Mesenchymal stem cell (in vitro differentiated cells and primary cell): ENCODE measurements around the gene PLCG2.

Experiments used
- DNase-seq: peaks from one replicate; pipeline ENCODE4 v3.0.0-alpha.2; 2013
- H2AFZ ChIP-seq: one replicate; pipeline ENCODE4 v1.6.1; 2013; ENCODE audit warnings: low read depth, mild to moderate bottlenecking, control low read depth, inconsistent platforms, low read length, moderate library complexity
- H2AK5ac ChIP-seq: 2 replicates; pipeline ENCODE4 v1.6.1; 2013; ENCODE audit warnings: low read length, moderate library complexity, mild to moderate bottlenecking, inconsistent platforms; ENCODE audit not compliant: severe bottlenecking
- H2BK120ac ChIP-seq: one replicate; pipeline ENCODE4 v1.6.1; 2013; ENCODE audit warnings: low read depth, mild to moderate bottlenecking, inconsistent platforms, low read length, moderate library complexity
- H2BK12ac ChIP-seq, 2 experiments: one replicate each; pipeline ENCODE4 v1.6.1; 2013; ENCODE audit warnings: inconsistent platforms in 2 of 2, low read length in 2 of 2, mild to moderate bottlenecking in 2 of 2, moderate library complexity in 2 of 2, control low read depth in 1 of 2
- H2BK15ac ChIP-seq: one replicate; pipeline ENCODE4 v1.6.1; 2013; ENCODE audit warnings: mild to moderate bottlenecking, low read depth, inconsistent platforms; ENCODE audit not compliant: poor library complexity, severe bottlenecking
- H2BK5ac ChIP-seq: 2 replicates; pipeline ENCODE4 v1.6.1; 2013; ENCODE audit warnings: low read depth, mild to moderate bottlenecking, low read length, control low read depth, inconsistent platforms; ENCODE audit not compliant: poor library complexity, severe bottlenecking
- H3K14ac ChIP-seq, 2 experiments: one replicate each; pipeline ENCODE4 v1.6.1; 2013; ENCODE audit warnings: inconsistent platforms in 2 of 2, low read length in 2 of 2, control low read depth in 1 of 2, mild to moderate bottlenecking in 1 of 2, moderate library complexity in 1 of 2
- H3K18ac ChIP-seq, 2 experiments: one replicate each; pipeline ENCODE4 v1.6.1; 2013; ENCODE audit warnings: inconsistent platforms in 2 of 2, low read length in 2 of 2, control low read depth in 1 of 2, low read depth in 1 of 2, mild to moderate bottlenecking in 1 of 2
- H3K23ac ChIP-seq, 2 experiments: one replicate each; pipeline ENCODE4 v1.6.1; 2013; ENCODE audit warnings: inconsistent platforms in 2 of 2, low read length in 2 of 2, mild to moderate bottlenecking in 2 of 2, moderate library complexity in 2 of 2, control low read depth in 1 of 2
- H3K27ac ChIP-seq: 2 replicates; pipeline ENCODE4 v1.5.1; 2013; ENCODE audit warnings: mild to moderate bottlenecking, moderate library complexity, low read length, control low read depth, inconsistent platforms; ENCODE audit not compliant: poor library complexity, severe bottlenecking
- H3K27me3 ChIP-seq, 2 experiments: 2 replicates each; pipeline versions ENCODE4 v1.6.1 to v1.7.0; 2013; ENCODE audit warnings: low read length in 2 of 2, mild to moderate bottlenecking in 2 of 2, moderate library complexity in 2 of 2, control low read depth in 1 of 2, inconsistent platforms in 1 of 2; ENCODE audit not compliant: control insufficient read depth in 1 of 2, insufficient read depth in 1 of 2
- H3K36me3 ChIP-seq, 2 experiments: 2 replicates each; pipeline versions ENCODE4 v1.6.1 to v1.7.0; 2013; ENCODE audit warnings: low read length in 2 of 2, control low read depth in 1 of 2, inconsistent platforms in 1 of 2, low read depth in 1 of 2, mild to moderate bottlenecking in 1 of 2; ENCODE audit not compliant: insufficient read depth in 2 of 2, control insufficient read depth in 1 of 2
- H3K4ac ChIP-seq, 2 experiments: one replicate each; pipeline ENCODE4 v1.6.1; 2013; ENCODE audit warnings: inconsistent platforms in 2 of 2, low read length in 2 of 2, mild to moderate bottlenecking in 2 of 2, moderate library complexity in 2 of 2, control low read depth in 1 of 2, low read depth in 1 of 2
- H3K4me1 ChIP-seq: 2 replicates; pipeline ENCODE4 v1.6.1; 2013; ENCODE audit warnings: low read depth, low read length, control low read depth; ENCODE audit not compliant: control insufficient read depth, insufficient read depth
- H3K4me2 ChIP-seq: 2 replicates; pipeline ENCODE4 v1.6.1; 2013; ENCODE audit warnings: low read length, mild to moderate bottlenecking, inconsistent platforms; ENCODE audit not compliant: poor library complexity, severe bottlenecking
- H3K4me3 ChIP-seq, 2 experiments: 2 replicates each; pipeline versions ENCODE4 v1.5.1 to v1.7.0; 2013; ENCODE audit warnings: low read length in 2 of 2, mild to moderate bottlenecking in 2 of 2, control low read depth in 1 of 2, low read depth in 1 of 2; ENCODE audit not compliant: insufficient read depth in 1 of 2
- H3K79me1 ChIP-seq: replicated peaks from 2 replicates; pipeline ENCODE4 v1.6.1; 2013; ENCODE audit warnings: mild to moderate bottlenecking, control low read depth, low read length, inconsistent platforms; ENCODE audit not compliant: poor library complexity, severe bottlenecking
- H3K9ac ChIP-seq: 2 replicates; pipeline ENCODE4 v1.7.0; 2013; ENCODE audit warnings: mild to moderate bottlenecking, low read length, moderate library complexity
- H3K9me3 ChIP-seq: 2 replicates; pipeline ENCODE4 v1.7.0; 2013; ENCODE audit warnings: mild to moderate bottlenecking, low read length; ENCODE audit not compliant: control insufficient read depth
- H4K8ac ChIP-seq: one replicate; pipeline ENCODE4 v1.6.1; 2013; ENCODE audit warnings: inconsistent platforms, mild to moderate bottlenecking, low read length, moderate library complexity
- H4K91ac ChIP-seq: one replicate; pipeline ENCODE4 v1.6.1; 2013; ENCODE audit warnings: mild to moderate bottlenecking, low read length, inconsistent platforms
- WGBS: methylation state at CpG from one replicate; pipeline ENCODE4 v1.1.7; 2013; ENCODE audit warnings: mixed read lengths; 5-methylcytosine and 5-hydroxymethylcytosine counted together

PLCG2 gene

DNA sequence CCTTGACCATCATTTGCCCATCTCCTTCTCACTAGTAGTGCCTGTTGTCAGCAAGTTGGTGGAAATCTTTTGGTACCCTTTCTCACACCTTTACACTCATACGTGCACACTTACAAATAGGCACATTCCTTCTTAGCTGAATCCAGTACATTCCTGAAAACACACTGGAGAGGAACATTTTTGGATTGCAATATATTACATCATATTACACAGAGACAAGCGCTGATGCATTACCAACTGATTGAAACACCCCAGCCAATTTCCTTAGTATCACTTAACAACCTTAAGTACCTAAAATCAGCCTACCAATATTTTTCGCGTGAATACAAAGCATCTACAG is 64.1 kb downstream of the PLCG2 start:
- H2AFZ ChIP-seq: no peak overlapping the region
- H3K23ac ChIP-seq: no peak overlapping the region
- no peak overlapping the region for H3K4me3 ChIP-seq
- H2BK15ac ChIP-seq: no peak overlapping the region
- no peak overlapping the region for H3K14ac ChIP-seq
- H2BK120ac ChIP-seq: no peak overlapping the region
- H2AK5ac ChIP-seq: no peak overlapping the region
- peaks cover 10 to 26% of the 10 kb centered on the region in 2 experiments for H3K27me3 ChIP-seq
- H3K18ac ChIP-seq: no peak overlapping the region
- no peaks in the 10 kb centered on the region for H3K79me1 ChIP-seq
- no peaks in the 10 kb centered on the region for H3K4me1 ChIP-seq
- WGBS: 86% methylated on average over 4 of the region's 4 CpGs
- no peak overlapping the region for H3K4me2 ChIP-seq
- H3K9ac ChIP-seq: no peak overlapping the region
- no peak overlapping the region for H2BK5ac ChIP-seq
- H2BK12ac ChIP-seq: no peak overlapping the region
- no peak overlapping the region for H4K8ac ChIP-seq
- peaks cover 5% of the 10 kb centered on the region for H3K9me3 ChIP-seq
- H4K91ac ChIP-seq: no peak overlapping the region
- DNase-seq: no peak
- H3K36me3 ChIP-seq: no peaks in the 10 kb centered on the region
- no peak overlapping the region for H3K4ac ChIP-seq
- H3K27ac ChIP-seq: no peak overlapping the region

DNA sequence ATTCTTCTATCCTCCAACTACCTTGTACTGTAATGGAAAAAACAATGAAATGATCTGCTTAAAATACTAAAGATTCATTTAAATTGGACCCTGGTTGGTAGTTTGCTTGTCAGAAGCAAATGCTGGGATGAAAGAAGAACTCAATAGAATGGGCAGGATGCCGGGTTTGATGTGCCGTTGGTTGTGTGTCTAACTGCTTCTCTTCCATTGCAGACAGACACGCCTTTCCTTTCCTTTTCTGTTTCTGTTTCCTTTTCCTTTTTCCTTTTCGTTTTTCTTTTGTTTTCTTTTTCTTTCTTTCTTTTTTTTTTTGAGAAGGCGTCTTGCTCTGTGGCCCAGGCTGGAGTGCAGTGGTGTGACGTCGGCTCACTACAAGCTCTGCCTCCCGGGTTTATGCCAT is 64.6 kb downstream of the PLCG2 start:
- no peak for DNase-seq
- H3K79me1 ChIP-seq: no peaks in the 10 kb centered on the region
- H3K18ac ChIP-seq: no peak overlapping the region
- H4K91ac ChIP-seq: no peak overlapping the region
- peaks cover 11 to 31% of the 10 kb centered on the region in 2 experiments for H3K27me3 ChIP-seq
- H3K36me3 ChIP-seq: no peaks in the 10 kb centered on the region
- no peak overlapping the region for H3K27ac ChIP-seq
- no peak overlapping the region for H3K23ac ChIP-seq
- no peak overlapping the region for H2AK5ac ChIP-seq
- H3K4ac ChIP-seq: no peak overlapping the region
- H3K4me3 ChIP-seq: no peak overlapping the region
- no peak overlapping the region for H3K9ac ChIP-seq
- no peak overlapping the region for H3K14ac ChIP-seq
- no peak overlapping the region for H3K4me2 ChIP-seq
- no peak overlapping the region for H2BK120ac ChIP-seq
- no peak overlapping the region for H2BK15ac ChIP-seq
- no peak overlapping the region for H2BK12ac ChIP-seq
- H2BK5ac ChIP-seq: no peak overlapping the region
- H3K4me1 ChIP-seq: no peaks in the 10 kb centered on the region
- WGBS: 83% methylated on average over 8 of the region's 8 CpGs
- H3K9me3 ChIP-seq: peaks cover 5% of the 10 kb centered on the region
- no peak overlapping the region for H4K8ac ChIP-seq
- no peak overlapping the region for H2AFZ ChIP-seq

DNA sequence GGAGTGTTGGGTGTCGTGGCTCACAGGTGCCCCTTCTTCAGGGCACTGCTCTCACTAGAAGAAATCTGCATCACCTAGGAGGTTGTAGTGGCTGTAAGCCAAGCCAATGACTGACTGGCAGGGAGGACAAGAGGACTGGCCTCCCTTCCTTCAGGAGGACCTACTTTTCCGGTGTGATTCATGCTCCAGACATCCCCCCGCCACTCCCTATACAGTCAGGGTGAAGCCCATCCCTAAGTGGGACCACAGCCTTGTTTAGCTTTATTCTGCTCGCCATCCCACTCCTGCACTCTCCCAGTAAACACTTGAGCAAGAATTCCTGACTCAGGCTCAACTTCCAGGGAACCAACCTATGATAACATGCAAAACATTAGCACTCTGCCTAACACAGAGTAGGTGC is 67.0 kb downstream of the PLCG2 start:
- no peak overlapping the region for H2BK12ac ChIP-seq
- no peak overlapping the region for H4K91ac ChIP-seq
- H3K9me3 ChIP-seq: peaks cover 5% of the 10 kb centered on the region
- no peak overlapping the region for H2AK5ac ChIP-seq
- H3K36me3 ChIP-seq: no peaks in the 10 kb centered on the region
- no peak overlapping the region for H2BK120ac ChIP-seq
- no peak overlapping the region for H2BK15ac ChIP-seq
- H3K23ac ChIP-seq: no peak overlapping the region
- H3K27ac ChIP-seq: no peak overlapping the region
- H3K4me3 ChIP-seq: no peak overlapping the region
- no peak overlapping the region for H2BK5ac ChIP-seq
- no peak overlapping the region for H3K4ac ChIP-seq
- no peak overlapping the region for H3K18ac ChIP-seq
- H3K79me1 ChIP-seq: no peaks in the 10 kb centered on the region
- H3K14ac ChIP-seq: no peak overlapping the region
- H3K27me3 ChIP-seq: peaks cover 15 to 40% of the 10 kb centered on the region in 2 experiments
- no peak overlapping the region for H3K9ac ChIP-seq
- DNase-seq: no peak
- no peak overlapping the region for H3K4me2 ChIP-seq
- H4K8ac ChIP-seq: no peak overlapping the region
- no peaks in the 10 kb centered on the region for H3K4me1 ChIP-seq
- H2AFZ ChIP-seq: no peak overlapping the region
- WGBS: 44% methylated on average over 4 of the region's 4 CpGs

DNA sequence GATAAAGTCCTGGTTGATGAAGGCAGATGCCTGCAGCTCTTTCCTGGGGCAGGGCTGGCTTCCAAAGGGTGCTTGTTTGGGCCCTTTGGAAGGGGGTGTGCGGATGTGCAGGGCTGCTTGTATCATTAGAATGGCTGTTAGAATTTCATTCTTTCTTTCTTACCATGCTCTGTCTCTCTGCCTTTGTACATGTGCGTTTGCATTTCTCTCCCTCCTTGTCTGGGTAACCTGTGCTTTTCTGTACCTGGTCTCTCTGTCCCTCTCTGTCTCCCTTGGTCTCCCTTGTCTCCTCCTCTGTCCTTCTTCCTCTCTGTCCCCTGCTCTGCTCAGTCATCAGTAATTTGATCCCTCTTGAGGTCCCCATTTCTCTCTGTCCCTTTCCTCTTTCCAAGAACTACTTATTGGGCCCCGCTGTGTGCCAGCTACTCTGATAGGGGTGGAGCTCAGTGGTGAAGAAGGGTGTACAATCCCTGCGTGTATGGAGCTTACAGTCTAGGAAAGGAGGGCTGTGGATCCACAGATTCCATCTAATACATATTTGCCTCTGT is 69.3 kb downstream of the PLCG2 start:
- H3K4me1 ChIP-seq: no peaks in the 10 kb centered on the region
- no peak overlapping the region for H3K23ac ChIP-seq
- H3K4me2 ChIP-seq: no peak overlapping the region
- H3K27me3 ChIP-seq: peaks cover 14 to 38% of the 10 kb centered on the region in 2 experiments
- H3K36me3 ChIP-seq: no peaks in the 10 kb centered on the region
- H3K4ac ChIP-seq: no peak overlapping the region
- no peak overlapping the region for H2BK12ac ChIP-seq
- peaks cover 5% of the 10 kb centered on the region for H3K9me3 ChIP-seq
- no peak overlapping the region for H3K18ac ChIP-seq
- H3K4me3 ChIP-seq: no peak overlapping the region
- no peak overlapping the region for H2AFZ ChIP-seq
- H2BK15ac ChIP-seq: no peak overlapping the region
- no peak overlapping the region for H4K91ac ChIP-seq
- H2BK5ac ChIP-seq: no peak overlapping the region
- H2AK5ac ChIP-seq: no peak overlapping the region
- H3K27ac ChIP-seq: no peak overlapping the region
- no peak for DNase-seq
- no peaks in the 10 kb centered on the region for H3K79me1 ChIP-seq
- H3K14ac ChIP-seq: no peak overlapping the region
- WGBS: 79% methylated on average over 3 of the region's 4 CpGs
- H2BK120ac ChIP-seq: no peak overlapping the region
- H3K9ac ChIP-seq: no peak overlapping the region
- H4K8ac ChIP-seq: no peak overlapping the region
